ENCODE measurements around the gene SCFD1.

- TF ChIP-seq CTCF (IDR thresholded peaks at IDR 0.05) (no peak), POLR2A (IDR thresholded peaks at IDR 0.05) (no peak)
Measured at GRCh38 chr14:30638926-30639325, 16.8 kb downstream of the SCFD1 start.
